ENCODE results near the gene PPP1R12B.
"Not testable (repeated sequence)": the region's sequence is repeated elsewhere in the genome, so short reads cannot be mapped to it uniquely, and the experiment has no call there.

Gene PPP1R12B

GRCh38 chr1:202540014-202540413 lies 191.5 kb downstream of the PPP1R12B start:
- no peak for DNase-seq

DNA sequence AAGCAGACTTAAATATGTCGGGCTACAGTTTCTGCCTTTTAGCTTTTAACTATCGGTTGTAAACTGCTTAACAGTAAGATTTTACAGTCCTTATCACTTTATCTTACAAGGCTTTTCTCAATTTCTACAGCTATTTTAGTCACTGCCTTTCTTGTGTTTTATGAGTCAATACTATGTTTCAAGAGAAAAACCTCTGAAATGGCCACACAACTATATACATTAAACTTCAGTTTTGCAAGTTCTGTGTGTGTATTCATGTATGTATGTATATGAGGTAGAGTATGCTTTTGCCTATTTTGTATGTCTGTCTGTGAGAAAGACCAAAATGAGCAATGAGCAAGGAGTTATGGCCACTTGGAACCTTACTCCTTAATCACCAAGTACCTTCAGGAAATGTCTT lies 191.9 kb downstream of the PPP1R12B start:
- no peak for DNase-seq

DNA sequence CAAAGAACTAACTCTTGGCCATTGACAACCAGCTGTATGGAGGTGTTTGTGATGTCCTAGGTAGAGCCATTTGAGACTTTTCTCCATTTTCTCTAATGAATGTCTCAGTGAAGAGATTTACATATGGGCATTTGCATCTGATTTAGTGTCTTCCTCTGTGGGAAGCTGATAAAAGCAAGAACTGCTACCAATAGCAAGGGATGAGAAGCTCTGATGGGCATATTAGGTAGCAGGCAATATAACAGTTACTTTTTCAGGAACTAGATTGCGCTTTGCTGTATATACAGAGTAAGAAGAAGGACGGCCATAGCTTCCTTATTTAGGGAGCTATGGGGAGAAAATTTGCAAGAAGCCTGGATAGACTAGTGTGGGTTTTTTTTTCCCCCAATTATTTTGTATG lies 192.4 kb downstream of the PPP1R12B start:
- DNase-seq = not testable (repeated sequence)

- DNase-seq = not testable (repeated sequence)
These were observed 193.9 kb downstream of the PPP1R12B start for GRCh38 chr1:202542415-202542814.

GRCh38 chr1:202543537-202543936 lies 195.0 kb downstream of the PPP1R12B start:
- DNase-seq = not testable (repeated sequence)

DNA sequence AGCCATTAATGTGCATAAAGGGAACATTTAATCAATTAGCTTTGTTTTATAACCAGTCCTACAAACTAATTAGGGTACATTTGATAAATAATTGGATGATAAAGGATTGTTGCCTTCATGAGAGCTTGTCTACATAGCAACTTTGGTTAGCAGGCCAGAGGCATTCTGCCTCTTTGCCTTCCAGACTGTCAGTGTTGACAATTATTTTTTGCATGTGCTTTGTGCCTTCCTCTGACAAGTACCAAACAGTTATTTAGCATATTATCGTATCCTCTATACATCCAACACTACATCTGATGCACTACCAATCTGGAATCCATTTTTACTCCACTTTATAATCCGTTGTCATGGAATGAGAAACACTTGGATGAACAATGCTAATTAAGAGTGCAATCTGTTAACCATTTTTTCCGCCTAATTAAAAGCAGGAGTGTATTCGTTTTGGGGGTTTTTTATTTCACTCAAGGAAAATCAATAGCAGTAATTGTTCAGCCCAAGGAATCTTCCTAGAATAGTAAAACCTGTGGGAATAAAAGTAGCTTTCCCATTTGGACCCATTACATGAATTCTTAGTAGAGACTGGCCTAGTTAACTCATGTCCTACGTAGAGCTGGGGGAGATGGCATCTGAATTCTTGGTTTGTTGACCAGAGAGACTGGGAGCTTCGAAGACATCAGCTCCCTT lies 196.4 kb downstream of the PPP1R12B start:
- DNase-seq = not testable (repeated sequence)

DNA sequence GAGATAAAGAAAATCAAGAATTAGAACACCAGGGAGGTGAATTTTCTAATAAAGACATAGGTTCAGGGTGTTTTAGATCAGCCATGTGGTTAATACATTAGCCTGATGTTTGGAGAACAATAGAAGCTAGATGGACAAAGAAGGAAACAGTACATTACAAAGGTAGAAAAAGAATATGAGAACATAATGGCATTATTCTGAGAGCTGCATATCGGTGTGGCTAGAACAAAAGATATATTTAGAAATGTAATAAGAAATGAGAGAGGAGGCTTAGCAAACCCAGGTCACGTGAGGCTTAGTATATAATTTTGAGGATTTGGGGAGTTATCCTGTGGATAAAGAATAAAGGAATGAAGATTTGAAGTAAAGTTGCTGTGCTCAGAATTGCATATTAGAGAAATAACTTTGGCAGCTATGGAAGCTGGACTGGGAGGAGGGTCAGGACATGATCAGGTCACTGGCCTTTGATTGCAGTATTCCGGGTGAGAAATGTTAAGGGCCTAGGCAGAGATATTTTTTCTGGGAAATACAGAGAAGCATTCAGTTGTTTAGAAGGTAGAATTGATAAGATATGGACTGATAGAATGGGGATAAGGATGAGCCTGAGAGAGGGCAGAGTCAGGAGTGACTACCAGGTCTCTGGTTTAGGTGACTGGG lies 197.3 kb downstream of the PPP1R12B start:
- DNase-seq = not testable (repeated sequence)

- not testable (repeated sequence) for DNase-seq
These were observed 197.9 kb downstream of the PPP1R12B start for GRCh38 chr1:202546377-202546776.

- DNase-seq = not testable (repeated sequence)
These were observed 198.3 kb downstream of the PPP1R12B start for GRCh38 chr1:202546796-202547195.

GRCh38 chr1:202547215-202547614 lies 198.7 kb downstream of the PPP1R12B start:
- DNase-seq = no peak

DNA sequence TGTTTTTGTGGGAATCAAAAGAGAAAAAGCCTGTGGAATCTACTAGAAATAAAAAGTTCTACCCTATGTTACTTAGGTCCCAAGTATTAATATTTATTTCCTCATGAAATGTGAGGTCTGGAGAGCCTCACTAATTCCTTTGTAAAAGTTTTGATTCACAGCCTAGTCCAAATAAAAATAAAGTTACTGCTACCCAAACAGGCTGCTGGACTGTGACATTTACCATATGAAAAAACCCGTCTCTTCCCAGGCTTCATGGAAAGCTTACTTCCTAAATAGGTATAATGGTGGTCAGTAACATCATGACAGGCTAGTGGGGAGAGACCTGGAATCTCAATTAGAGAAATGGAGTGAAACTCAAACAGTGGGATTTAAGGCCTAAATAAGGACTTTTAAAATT lies 201.6 kb downstream of the PPP1R12B start:
- not testable (repeated sequence) for DNase-seq

DNA sequence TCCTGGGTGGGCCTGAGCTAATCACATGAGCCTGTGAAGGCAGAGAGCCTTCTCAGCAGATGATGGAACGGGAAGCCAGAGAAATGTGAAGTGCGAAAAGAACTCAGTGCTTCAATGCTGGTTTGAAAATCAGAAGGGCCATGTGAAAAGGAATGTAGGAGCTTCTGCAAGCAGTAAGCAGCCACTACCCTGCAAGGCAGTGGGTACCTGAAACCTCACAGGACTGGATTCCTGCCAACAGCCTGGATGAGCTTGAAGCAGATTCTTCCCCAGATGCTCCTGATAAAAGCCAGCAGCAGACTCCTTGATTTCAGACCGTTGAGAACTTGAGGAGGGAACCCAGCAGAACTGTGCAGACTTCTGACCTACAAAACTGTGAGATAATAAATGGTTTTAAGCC lies 203.2 kb downstream of the PPP1R12B start:
- DNase-seq = no peak

GRCh38 chr1:202552615-202553014 lies 204.1 kb downstream of the PPP1R12B start:
- DNase-seq = not testable (repeated sequence)

GRCh38 chr1:202553078-202553477 lies 204.6 kb downstream of the PPP1R12B start:
- DNase-seq = not testable (repeated sequence)

GRCh38 chr1:202553560-202554038 lies 205.1 kb downstream of the PPP1R12B start:
- peak; percentile 70 for DNase-seq

DNA sequence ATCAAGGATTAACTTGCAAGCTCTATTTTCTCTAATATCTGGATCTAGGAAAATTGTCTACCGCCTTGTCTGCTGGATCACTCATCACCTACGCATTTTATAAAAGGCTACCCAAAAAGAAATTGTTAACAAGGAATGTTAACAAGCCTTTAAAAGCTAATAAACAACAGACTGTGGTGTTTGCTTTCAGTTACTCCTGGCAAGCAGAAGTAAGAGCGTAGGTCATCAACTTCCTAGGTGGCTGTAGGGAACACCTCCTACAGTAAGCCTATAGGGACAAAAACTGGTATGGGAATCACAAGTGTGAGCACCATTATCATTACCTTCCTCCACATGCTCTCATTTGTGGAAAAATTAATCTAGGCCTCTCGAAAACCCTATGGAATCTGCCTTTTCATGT lies 206.1 kb downstream of the PPP1R12B start:
- not testable (repeated sequence) for DNase-seq

DNA sequence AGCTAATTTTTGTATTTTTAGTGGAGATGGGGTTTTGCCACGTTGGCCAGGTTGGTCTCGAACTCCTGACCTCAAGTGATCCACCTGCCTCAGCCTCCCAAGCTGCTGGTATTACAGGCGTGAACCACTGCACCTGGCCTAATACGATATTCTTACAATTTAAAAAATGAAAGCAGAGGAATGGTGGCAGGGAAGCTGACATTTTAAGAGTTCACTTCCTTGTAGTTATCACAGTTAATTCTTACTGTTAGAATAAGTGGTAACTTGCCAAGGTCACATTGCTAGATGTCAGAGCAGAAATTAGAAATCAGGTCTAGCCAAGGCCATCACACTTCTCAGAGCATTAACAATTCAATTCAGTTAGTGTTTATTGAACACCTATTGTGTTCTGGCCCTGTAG lies 207.5 kb downstream of the PPP1R12B start:
- not testable (repeated sequence) for DNase-seq

- not testable (repeated sequence) for DNase-seq
These were observed 209.2 kb downstream of the PPP1R12B start for GRCh38 chr1:202557662-202558061.

DNA sequence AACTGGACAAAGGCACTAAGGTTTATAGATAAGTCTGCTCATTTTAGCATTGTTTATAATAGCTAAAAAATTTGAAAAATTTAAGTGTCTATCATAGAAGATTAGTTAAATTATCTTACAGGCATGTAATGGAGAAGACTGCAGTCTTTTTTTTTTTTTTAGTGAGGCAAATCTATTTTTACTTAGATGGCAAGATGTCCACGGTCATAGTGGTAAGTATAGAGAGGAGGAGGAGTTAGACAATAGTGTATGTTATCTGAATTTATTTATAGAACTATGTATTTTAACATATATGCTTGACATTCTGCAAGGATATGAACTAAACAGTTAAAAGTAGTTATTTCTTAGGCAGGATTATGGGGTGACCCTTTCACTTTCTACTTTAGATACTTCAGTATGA lies 212.7 kb downstream of the PPP1R12B start:
- DNase-seq = no peak

DNA sequence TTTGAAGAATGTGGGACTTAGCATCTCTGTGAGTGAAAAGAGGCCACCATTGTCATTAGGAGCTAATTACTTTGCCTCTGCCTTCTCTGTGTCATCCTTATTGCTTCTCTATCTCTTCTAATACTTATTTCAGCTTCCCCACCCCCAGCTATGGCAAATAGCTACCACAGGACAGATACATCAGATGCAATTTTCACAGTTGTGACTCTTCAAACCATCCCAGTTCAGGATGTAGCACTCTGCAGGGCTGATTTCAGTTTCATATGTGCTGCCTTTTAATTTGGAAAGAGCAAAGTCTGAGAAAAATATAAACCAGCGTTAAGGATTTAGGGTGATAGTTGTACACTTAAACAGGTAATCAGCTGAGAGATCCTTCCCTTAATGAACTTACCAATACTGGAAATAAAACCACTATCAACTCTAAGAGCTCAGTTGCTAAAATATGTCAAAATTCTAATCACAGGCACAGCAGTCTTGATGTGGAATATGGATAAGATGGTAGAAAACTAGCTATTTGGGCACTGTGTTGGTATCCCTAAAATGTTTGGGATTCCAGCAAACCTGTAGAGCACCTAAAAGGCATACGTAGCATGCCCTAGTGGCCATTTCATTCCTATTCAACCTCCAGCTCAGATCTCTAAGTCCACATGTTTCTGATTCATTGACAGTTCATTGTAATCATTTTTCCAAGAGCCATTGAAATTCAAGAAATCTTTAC lies 213.4 kb downstream of the PPP1R12B start:
- no peak for DNase-seq

DNA sequence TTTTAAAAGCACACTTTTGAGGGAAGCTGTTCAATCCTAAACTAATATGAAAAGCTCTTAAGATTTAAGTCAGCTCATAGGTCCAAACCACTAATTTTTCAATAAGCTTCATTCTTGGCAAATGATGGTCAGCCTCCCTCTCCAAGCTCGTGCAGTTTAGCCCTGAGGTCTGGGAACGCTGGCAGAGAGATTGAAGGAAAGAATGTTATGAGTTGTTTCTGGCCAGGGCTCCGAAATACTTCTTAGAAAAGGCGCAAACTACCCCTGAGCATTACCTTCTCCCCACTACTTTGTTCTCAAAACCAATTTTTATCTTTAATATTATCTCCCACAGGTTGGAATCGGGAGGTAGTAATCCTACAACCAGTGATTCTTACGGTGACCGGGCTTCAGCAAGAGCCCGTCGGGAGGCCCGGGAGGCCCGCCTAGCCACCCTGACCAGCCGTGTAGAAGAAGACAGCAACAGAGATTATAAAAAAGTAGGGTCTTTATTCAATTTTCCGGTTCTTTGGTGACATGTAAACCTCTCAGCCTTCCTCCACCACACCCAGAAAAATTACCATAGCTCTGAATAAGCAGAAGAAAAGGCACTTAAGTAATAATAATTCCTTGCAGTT lies 214.1 kb downstream of the PPP1R12B start:
- DNase-seq = no peak

DNA sequence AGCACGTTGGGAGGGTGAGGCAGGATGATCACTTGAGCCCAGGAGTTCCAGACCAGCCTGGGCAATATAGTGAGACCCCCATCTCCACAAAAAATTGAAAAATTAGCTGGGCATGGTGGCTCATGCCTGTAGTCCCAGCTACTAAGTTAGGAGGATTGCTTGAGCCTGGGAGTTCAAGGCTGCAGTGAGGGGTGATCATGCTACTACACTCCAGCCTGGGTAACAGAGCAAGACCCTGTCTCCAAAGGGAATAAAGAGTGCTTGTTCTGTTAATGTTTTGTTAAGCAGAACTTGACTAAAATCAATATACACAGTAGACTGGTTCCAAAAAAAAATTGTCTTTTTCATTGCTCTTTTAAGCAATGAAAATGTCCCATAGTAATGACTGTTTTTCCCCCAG lies 215.3 kb downstream of the PPP1R12B start:
- no peak for DNase-seq

GRCh38 chr1:202564958-202565495 lies 216.5 kb downstream of the PPP1R12B start:
- no peak for DNase-seq
